Prostate gland (tissue), 2 donors: Measurements from ENCODE around the gene CFTR. TPM values are rescaled to one million over a fixed set of nuclear protein-coding genes. Genes with fewer than 3 reads are reported as not detected.

ENCODE experiments used
- DNase-seq: peaks from one replicate; pipeline ENCODE4 v3.0.0-alpha.2; 2019; ENCODE audit warnings: low spot score
- H3K27ac ChIP-seq, 2 donors: fragments of 200-600 bp; sonication (generic); 2 replicates each; pipeline ENCODE4 v1.5.1; 2017 to 2019
- H3K27me3 ChIP-seq: fragments of 200-600 bp; sonication (generic); replicated peaks from 2 replicates; pipeline ENCODE4 v1.5.1; 2019; ENCODE audit not compliant: insufficient read depth
- H3K36me3 ChIP-seq, 2 donors: fragments of 200-600 bp; sonication (generic); 1 replicate in 1 of 2; 2 replicates in 1 of 2; pipeline versions ENCODE4 v1.5.1 to v1.8.1; 2017 to 2019
- H3K4me1 ChIP-seq: fragments of 200-600 bp; sonication (generic); replicated peaks from 2 replicates; pipeline ENCODE4 v1.5.1; 2019
- H3K4me3 ChIP-seq, 2 donors: fragments of 200-600 bp; sonication (generic); 2 replicates each; pipeline ENCODE4 v1.5.1; 2017 to 2019
- H3K9me3 ChIP-seq: fragments of 200-600 bp; sonication (generic); 2 replicates; pipeline ENCODE4 v1.5.1; 2017
- POLR2A ChIP-seq: fragments of 450-650 bp; IDR thresholded peaks from one replicate; pipeline ENCODE4 v1.6.1; 2016; ENCODE audit warnings: antibody characterized with exemption, mild to moderate bottlenecking
- POLR2AphosphoS5 ChIP-seq: sonication (generic); formaldehyde crosslinking; IDR thresholded peaks from one replicate; pipeline ENCODE4 v1.6.1; 2017; ENCODE audit warnings: antibody characterized with exemption
- WGBS: methylation state at CpG from one replicate; pipeline ENCODE4 v1.1.5; 2018; 5-methylcytosine and 5-hydroxymethylcytosine counted together
- intact Hi-C: fragments of 100-400 bp; cut with DNase I; formaldehyde crosslinking; loops from one replicate; pipeline ENCODE4 v1.14.2; 2022
- total RNA-seq, 2 donors: library from RNA; depleted of rRNA; stranded (reverse); fragments of >200 nt; gene quantifications; one replicate each; pipeline ENCODE4 v1.1.0, GENCODE V29; 2016
- TF ChIP-seq, protein P1 (sequence below), 4 experiments: fragments of 200-600 bp in 2 of 4; fragments of 450-650 bp in 2 of 4; sonication (generic) in 2 of 4; IDR thresholded peaks; 1 replicate in 3 of 4; 2 replicates in 1 of 4; pipeline ENCODE4 v1.5.1; 2016 to 2019; ENCODE audit warnings: antibody characterized with exemption in 4 of 4, mild to moderate bottlenecking in 2 of 4, moderate library complexity in 2 of 4

The CFTR gene
- total RNA-seq, 2 donors from 2014 or later, result 2.9 to 5.6 TPM

- no peak for DNase-seq
- no peaks in the 10 kb centered on the region for H3K27me3 ChIP-seq
- 58% methylated on average over 3 of the region's 3 CpGs for WGBS
- TF ChIP-seq POLR2A (no peak), POLR2AphosphoS5 (no peak)
- TF ChIP-seq, protein P1, sequence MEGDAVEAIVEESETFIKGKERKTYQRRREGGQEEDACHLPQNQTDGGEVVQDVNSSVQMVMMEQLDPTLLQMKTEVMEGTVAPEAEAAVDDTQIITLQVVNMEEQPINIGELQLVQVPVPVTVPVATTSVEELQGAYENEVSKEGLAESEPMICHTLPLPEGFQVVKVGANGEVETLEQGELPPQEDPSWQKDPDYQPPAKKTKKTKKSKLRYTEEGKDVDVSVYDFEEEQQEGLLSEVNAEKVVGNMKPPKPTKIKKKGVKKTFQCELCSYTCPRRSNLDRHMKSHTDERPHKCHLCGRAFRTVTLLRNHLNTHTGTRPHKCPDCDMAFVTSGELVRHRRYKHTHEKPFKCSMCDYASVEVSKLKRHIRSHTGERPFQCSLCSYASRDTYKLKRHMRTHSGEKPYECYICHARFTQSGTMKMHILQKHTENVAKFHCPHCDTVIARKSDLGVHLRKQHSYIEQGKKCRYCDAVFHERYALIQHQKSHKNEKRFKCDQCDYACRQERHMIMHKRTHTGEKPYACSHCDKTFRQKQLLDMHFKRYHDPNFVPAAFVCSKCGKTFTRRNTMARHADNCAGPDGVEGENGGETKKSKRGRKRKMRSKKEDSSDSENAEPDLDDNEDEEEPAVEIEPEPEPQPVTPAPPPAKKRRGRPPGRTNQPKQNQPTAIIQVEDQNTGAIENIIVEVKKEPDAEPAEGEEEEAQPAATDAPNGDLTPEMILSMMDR (IDR thresholded peaks at IDR 0.05), result no peak
- intact Hi-C loops, result loop anchor here (10.0 kb wide), 1 partner anchor 221 kb away; no protein-coding TSS in a partner anchor
- H3K4me1 ChIP-seq, result no peaks in the 10 kb centered on the region
- H3K36me3 ChIP-seq, result no peaks in the 10 kb centered on the region
- H3K4me3 ChIP-seq, result no peak overlapping the region
- no peaks in the 10 kb centered on the region for H3K9me3 ChIP-seq
- H3K27ac ChIP-seq, result no peak overlapping the region
These were observed 195.9 kb downstream of the CFTR start for GRCh38 chr7:117675497-117676435.

- Histone ChIP-seq H3K4me3 (no peak overlapping the region), H3K36me3 (no peaks in the 10 kb centered on the region), H3K4me1 (no peaks in the 10 kb centered on the region), H3K27me3 (no peaks in the 10 kb centered on the region), H3K27ac (no peak overlapping the region), H3K9me3 (no peaks in the 10 kb centered on the region)
- no peak for TF ChIP-seq POLR2A
- no peak for TF ChIP-seq POLR2AphosphoS5
- TF ChIP-seq, protein P1 (IDR thresholded peaks at IDR 0.05), result no peak
- WGBS, result 86% methylated on average over 3 of the region's 3 CpGs
- intact Hi-C loops, result loop anchor here (10.0 kb wide), 1 partner anchor 224 kb away; no protein-coding TSS in a partner anchor
- no peak for DNase-seq
These were observed 199.3 kb downstream of the CFTR start for GRCh38 chr7:117679120-117679519.

- intact Hi-C loops, result no loop called here
- WGBS, result 69% methylated on average over 5 of the region's 5 CpGs
- TF ChIP-seq, protein P1 (IDR thresholded peaks at IDR 0.05), result no peak
- H3K4me3 ChIP-seq, result no peak overlapping the region
- no peak for DNase-seq
- H3K27me3 ChIP-seq, result no peaks in the 10 kb centered on the region
- H3K4me1 ChIP-seq, result no peaks in the 10 kb centered on the region
- no peaks in the 10 kb centered on the region for H3K9me3 ChIP-seq
- H3K27ac ChIP-seq, result no peak overlapping the region
- no peaks in the 10 kb centered on the region for H3K36me3 ChIP-seq
These were observed 203.0 kb downstream of the CFTR start for GRCh38 chr7:117682681-117683385.

DNA sequence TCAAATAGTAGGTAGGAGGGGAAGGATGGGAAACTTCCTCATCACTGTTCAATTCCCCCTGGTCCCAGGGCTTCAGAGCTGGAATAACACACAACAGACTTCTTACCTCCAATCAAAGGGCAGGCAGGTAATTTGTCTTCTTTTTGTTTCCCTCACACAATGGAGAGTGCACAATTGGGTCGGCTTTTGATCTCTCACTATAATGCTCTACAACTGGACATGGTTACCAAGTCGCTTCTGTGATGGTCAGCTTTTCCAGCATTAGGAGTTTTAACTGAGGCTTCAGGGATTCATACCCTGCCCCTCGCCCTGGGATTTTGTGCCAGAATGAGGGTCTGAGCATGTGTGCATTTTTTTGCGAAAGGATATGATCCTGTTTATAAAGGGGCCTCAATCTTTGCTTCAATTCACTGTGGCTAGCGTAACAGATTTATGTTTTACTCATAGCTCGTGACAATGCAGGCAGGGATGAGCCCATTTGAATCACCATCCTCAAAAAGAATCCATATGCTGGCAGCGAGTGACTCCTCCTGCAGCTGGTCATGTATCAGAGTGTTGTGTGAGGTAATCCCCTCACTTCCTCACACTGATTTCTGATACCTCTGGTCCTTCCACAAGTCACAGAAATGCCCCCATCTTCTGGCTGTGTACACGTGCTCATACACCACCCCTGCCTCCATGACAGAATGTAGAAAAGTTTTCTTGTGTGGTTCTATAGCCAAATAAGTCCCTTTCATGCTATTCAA, 203.8 kb downstream of the CFTR start:
- intact Hi-C loops, result no loop called here

More for the DNA sequence above, 203.8 kb downstream of the CFTR start:
- 88% methylated on average over 8 of the region's 8 CpGs for WGBS
- DNase-seq, result no peak
- Histone ChIP-seq H3K4me1 (no peaks in the 10 kb centered on the region), H3K27ac (no peak overlapping the region), H3K9me3 (no peaks in the 10 kb centered on the region), H3K4me3 (no peak overlapping the region), H3K27me3 (no peaks in the 10 kb centered on the region), H3K36me3 (no peaks in the 10 kb centered on the region)
- TF ChIP-seq POLR2A, result no peak
- TF ChIP-seq, protein P1 (IDR thresholded peaks at IDR 0.05), result no peak
- no peak for TF ChIP-seq POLR2AphosphoS5
